ENCODE results near the gene SP2.
A peak's percentile ranks its signal among the peaks of the same experiment; 100 is the strongest.
"Not testable (repeated sequence)": the region's sequence is repeated elsewhere in the genome, so short reads cannot be mapped to it uniquely, and the experiment has no call there.

Gene SP2

GRCh38 chr17:47924785-47925677, 29.0 kb downstream of the SP2 start:
- no peak for DNase-seq

- DNase-seq = no peak
These were observed 29.6 kb downstream of the SP2 start for GRCh38 chr17:47925678-47925988.

- no peak for DNase-seq
These were observed 31.9 kb downstream of the SP2 start for GRCh38 chr17:47927821-47928400.

- no peak for DNase-seq
These were observed 32.4 kb downstream of the SP2 start for GRCh38 chr17:47928415-47928814.

- DNase-seq = no peak
These were observed 33.4 kb downstream of the SP2 start for GRCh38 chr17:47929218-47930000.

GRCh38 chr17:47931848-47932247, 35.8 kb downstream of the SP2 start:
- no peak for DNase-seq

GRCh38 chr17:47934856-47935255, 38.8 kb downstream of the SP2 start:
- no peak for DNase-seq

GRCh38 chr17:47935468-47935867, 39.4 kb downstream of the SP2 start:
- not testable (repeated sequence) for DNase-seq

- no peak for DNase-seq
These were observed 39.9 kb downstream of the SP2 start for GRCh38 chr17:47935961-47936360.

GRCh38 chr17:47937941-47938340, 41.9 kb downstream of the SP2 start:
- no peak for DNase-seq

- DNase-seq = peak; percentile 86 to 88
These were observed 45.4 kb downstream of the SP2 start, which contains the start of gene PNPO for GRCh38 chr17:47941246-47942095. Gene PNPO, plus strand, starts transcription at chr17:47941571. Its CDS starts 105 bp downstream, at chr17:47941676.

GRCh38 chr17:47942096-47942510, 46.1 kb downstream of the SP2 start:
- no peak for DNase-seq

- DNase-seq = no peak
These were observed 46.5 kb downstream of the SP2 start for GRCh38 chr17:47942568-47942967.

- no peak for DNase-seq
These were observed 49.0 kb downstream of the SP2 start for GRCh38 chr17:47945080-47945479.

GRCh38 chr17:47945529-47946508, 49.8 kb downstream of the SP2 start:
- DNase-seq = no peak

- no peak for DNase-seq
These were observed 50.5 kb downstream of the SP2 start for GRCh38 chr17:47946516-47946915.

GRCh38 chr17:47946929-47947397, 50.9 kb downstream of the SP2 start:
- peak; percentile 72 to 79 for DNase-seq

GRCh38 chr17:47948706-47949196, 52.7 kb downstream of the SP2 start:
- no peak for DNase-seq

- DNase-seq = peak; percentile 84 to 87
These were observed 53.2 kb downstream of the SP2 start for GRCh38 chr17:47949197-47949759.

GRCh38 chr17:47949946-47950345, 53.9 kb downstream of the SP2 start:
- no peak for DNase-seq

GRCh38 chr17:47950448-47950847, 54.4 kb downstream of the SP2 start:
- no peak for DNase-seq
